Measurements from ENCODE around the gene PTPRK.

GRCh38 chr6:128303870-128304269 is 216.5 kb downstream of the PTPRK start:
- TF ChIP-seq, protein P1, sequence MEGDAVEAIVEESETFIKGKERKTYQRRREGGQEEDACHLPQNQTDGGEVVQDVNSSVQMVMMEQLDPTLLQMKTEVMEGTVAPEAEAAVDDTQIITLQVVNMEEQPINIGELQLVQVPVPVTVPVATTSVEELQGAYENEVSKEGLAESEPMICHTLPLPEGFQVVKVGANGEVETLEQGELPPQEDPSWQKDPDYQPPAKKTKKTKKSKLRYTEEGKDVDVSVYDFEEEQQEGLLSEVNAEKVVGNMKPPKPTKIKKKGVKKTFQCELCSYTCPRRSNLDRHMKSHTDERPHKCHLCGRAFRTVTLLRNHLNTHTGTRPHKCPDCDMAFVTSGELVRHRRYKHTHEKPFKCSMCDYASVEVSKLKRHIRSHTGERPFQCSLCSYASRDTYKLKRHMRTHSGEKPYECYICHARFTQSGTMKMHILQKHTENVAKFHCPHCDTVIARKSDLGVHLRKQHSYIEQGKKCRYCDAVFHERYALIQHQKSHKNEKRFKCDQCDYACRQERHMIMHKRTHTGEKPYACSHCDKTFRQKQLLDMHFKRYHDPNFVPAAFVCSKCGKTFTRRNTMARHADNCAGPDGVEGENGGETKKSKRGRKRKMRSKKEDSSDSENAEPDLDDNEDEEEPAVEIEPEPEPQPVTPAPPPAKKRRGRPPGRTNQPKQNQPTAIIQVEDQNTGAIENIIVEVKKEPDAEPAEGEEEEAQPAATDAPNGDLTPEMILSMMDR (IDR thresholded peaks at IDR 0.05) = no peak
- TF ChIP-seq POLR2AphosphoS5 (IDR thresholded peaks at IDR 0.05) = no peak

Data from transverse colon (tissue), 4 donors.